Ovary (tissue), 3 donors: ENCODE data around the gene OSBPL1A.

ENCODE experiments used
- EP300 ChIP-seq: sonication (generic); formaldehyde crosslinking; IDR thresholded peaks from one replicate; pipeline ENCODE4 v1.6.1; 2017; ENCODE audit warnings: antibody characterized with exemption
- POLR2A ChIP-seq: fragments of 450-650 bp; IDR thresholded peaks from one replicate; pipeline ENCODE4 v1.6.1; 2017; ENCODE audit warnings: antibody characterized with exemption, mild to moderate bottlenecking, moderate library complexity
- TF ChIP-seq, protein P1 (sequence below), 3 donors: fragments of 450-650 bp in 2 of 3; fragments of 200-600 bp in 1 of 3; IDR thresholded peaks; one replicate each; pipeline versions ENCODE4 v1.5.1 to v1.8.0; 2016 to 2022; ENCODE audit warnings: antibody characterized with exemption in 3 of 3, mild to moderate bottlenecking in 1 of 3
- donor health status: DM: no; HTN: no; CAD: no.

DNA sequence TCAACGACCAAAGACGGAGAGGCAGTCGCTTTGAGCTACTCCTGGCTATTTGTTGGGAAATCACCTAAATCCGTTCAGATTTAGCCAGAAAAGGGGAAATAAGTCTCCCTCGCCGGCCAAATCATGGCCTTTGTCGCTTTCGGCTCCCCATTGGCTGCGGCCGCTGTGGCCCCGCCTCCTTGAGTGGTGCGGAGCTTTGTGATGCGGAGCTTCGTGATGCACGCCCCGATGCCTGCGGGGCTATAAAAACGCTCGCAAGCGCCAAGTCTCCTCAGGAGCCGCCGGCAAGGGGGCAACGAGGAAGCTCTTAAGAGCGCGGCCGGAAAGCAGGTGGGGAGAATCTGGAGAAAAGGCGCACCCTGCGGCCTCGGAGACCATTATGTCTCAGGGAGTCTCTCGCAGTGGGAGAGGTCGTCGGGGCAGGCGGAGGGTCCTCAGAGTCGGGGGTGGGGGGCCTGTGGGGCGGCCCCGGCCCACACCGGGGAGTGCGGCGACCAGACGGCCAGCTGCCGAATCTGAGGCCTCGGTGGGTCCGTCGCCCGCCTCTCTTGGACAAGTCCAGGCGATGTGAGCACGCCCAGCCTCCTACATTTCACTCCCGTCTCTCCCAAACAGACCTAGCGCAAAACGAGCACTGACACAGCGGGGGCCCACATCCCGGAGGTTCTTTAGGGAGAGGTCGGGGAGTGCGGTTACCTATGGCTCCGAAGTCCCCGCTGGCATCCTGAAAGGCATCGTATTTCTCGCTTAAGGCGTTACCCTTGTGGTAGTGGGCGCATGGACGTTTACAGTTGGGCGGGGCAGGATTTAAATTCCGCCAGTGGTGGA lies 258.6 kb downstream of the OSBPL1A start, which contains the start of gene CABYR:
- TF ChIP-seq, protein P1, sequence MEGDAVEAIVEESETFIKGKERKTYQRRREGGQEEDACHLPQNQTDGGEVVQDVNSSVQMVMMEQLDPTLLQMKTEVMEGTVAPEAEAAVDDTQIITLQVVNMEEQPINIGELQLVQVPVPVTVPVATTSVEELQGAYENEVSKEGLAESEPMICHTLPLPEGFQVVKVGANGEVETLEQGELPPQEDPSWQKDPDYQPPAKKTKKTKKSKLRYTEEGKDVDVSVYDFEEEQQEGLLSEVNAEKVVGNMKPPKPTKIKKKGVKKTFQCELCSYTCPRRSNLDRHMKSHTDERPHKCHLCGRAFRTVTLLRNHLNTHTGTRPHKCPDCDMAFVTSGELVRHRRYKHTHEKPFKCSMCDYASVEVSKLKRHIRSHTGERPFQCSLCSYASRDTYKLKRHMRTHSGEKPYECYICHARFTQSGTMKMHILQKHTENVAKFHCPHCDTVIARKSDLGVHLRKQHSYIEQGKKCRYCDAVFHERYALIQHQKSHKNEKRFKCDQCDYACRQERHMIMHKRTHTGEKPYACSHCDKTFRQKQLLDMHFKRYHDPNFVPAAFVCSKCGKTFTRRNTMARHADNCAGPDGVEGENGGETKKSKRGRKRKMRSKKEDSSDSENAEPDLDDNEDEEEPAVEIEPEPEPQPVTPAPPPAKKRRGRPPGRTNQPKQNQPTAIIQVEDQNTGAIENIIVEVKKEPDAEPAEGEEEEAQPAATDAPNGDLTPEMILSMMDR (IDR thresholded peaks at IDR 0.05) = no peak
- TF ChIP-seq EP300 (no peak), POLR2A (peak; percentile 47)
